ENCODE measurements around the gene EXOC4.

Gene EXOC4

DNA sequence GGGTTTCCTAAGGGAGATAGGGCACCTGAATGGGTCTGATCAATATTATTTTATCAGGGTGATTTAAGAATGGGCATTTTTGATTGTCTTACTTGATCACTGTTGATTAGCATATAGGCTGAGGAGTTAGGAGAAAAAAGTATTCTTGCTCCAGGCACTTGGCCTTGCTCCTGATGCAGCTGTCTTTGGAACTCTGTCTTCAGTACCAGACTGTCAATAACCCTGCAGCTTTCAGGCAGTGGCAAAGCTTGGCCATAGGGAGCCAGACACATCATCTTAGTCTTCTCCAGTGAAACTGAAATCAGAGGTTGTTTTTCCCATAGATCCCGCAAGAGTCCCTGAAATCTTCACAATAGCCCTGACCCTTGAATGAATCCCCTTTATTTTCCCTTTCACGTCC is 47.2 kb downstream of the EXOC4 start:
- H3K4me2 ChIP-seq (ENCODE audit: low read length) = no peak overlapping the region
- H3F3A ChIP-seq (ENCODE audit: control insufficient read depth, insufficient read depth) = no peaks in the 10 kb centered on the region
- TF ChIP-seq EZH2phosphoT487 (IDR thresholded peaks at IDR 0.05; ENCODE audit: borderline replicate concordance, low read length) = no peak
- TF ChIP-seq, protein P1, sequence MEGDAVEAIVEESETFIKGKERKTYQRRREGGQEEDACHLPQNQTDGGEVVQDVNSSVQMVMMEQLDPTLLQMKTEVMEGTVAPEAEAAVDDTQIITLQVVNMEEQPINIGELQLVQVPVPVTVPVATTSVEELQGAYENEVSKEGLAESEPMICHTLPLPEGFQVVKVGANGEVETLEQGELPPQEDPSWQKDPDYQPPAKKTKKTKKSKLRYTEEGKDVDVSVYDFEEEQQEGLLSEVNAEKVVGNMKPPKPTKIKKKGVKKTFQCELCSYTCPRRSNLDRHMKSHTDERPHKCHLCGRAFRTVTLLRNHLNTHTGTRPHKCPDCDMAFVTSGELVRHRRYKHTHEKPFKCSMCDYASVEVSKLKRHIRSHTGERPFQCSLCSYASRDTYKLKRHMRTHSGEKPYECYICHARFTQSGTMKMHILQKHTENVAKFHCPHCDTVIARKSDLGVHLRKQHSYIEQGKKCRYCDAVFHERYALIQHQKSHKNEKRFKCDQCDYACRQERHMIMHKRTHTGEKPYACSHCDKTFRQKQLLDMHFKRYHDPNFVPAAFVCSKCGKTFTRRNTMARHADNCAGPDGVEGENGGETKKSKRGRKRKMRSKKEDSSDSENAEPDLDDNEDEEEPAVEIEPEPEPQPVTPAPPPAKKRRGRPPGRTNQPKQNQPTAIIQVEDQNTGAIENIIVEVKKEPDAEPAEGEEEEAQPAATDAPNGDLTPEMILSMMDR (IDR thresholded peaks at IDR 0.05; ENCODE audit: low read depth, low read length, poor library complexity, severe bottlenecking) = no peak
- H3K79me2 ChIP-seq (ENCODE audit: control insufficient read depth, low read length) = peaks cover 11% of the 10 kb centered on the region
- no peaks in the 10 kb centered on the region for H3K9me3 ChIP-seq (ENCODE audit: control insufficient read depth, insufficient read depth, low read length)
- no peaks in the 10 kb centered on the region for H3K27me3 ChIP-seq (ENCODE audit: control insufficient read depth, low read length)
- peaks cover 4% of the 10 kb centered on the region; the same call in 1 of the 2 replicates for H3K36me3 ChIP-seq (ENCODE audit: control insufficient read depth, low read length)
- no peaks in the 10 kb centered on the region for H4K20me1 ChIP-seq (ENCODE audit: control insufficient read depth, insufficient read depth, low read depth, low read length)
- no peaks in the 10 kb centered on the region for H3K4me1 ChIP-seq (ENCODE audit: control insufficient read depth, low read length)
- no peaks in the 10 kb centered on the region for H3K9me2 ChIP-seq (replicated peaks; ENCODE audit: control insufficient read depth, low read length)
- no peak overlapping the region for H3K27ac ChIP-seq (ENCODE audit: low read depth, low read length)
- H3K4me3 ChIP-seq (ENCODE audit: low read length) = no peak overlapping the region

DNA sequence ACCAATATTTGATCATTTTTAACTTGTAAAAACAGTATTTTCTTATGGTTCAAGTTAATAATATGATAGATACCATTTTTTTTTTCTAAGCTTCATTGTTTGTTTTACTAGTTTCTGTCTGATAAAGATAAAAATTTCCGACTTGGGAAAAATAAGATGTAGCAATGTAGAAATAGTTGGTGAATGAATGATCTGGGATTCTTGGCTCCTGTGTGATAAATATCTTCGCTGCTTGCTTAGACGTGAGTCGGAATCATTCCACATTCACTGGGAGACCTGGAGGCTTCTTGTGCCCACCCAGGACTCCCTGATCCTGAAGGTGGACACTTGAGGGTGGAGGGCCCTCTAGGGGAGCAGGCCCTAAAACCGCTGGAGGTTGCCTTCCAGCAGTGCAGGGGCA is 47.9 kb downstream of the EXOC4 start:
- H3K79me2 ChIP-seq (ENCODE audit: control insufficient read depth, low read length) = peaks cover 11% of the 10 kb centered on the region
- H4K20me1 ChIP-seq (ENCODE audit: control insufficient read depth, insufficient read depth, low read depth, low read length) = no peaks in the 10 kb centered on the region
- no peaks in the 10 kb centered on the region for H3K9me3 ChIP-seq (ENCODE audit: control insufficient read depth, insufficient read depth, low read length)
- H3K9me2 ChIP-seq (replicated peaks; ENCODE audit: control insufficient read depth, low read length) = no peaks in the 10 kb centered on the region
- no peaks in the 10 kb centered on the region for H3K4me1 ChIP-seq (ENCODE audit: control insufficient read depth, low read length)
- H3K36me3 ChIP-seq (ENCODE audit: control insufficient read depth, low read length) = peaks cover 5% of the 10 kb centered on the region
- no peaks in the 10 kb centered on the region for H3K27me3 ChIP-seq (ENCODE audit: control insufficient read depth, low read length)
- no peaks in the 10 kb centered on the region for H3F3A ChIP-seq (ENCODE audit: control insufficient read depth, insufficient read depth)
- H3K4me2 ChIP-seq (ENCODE audit: low read length) = no peak overlapping the region
- no peak overlapping the region for H3K27ac ChIP-seq (ENCODE audit: low read depth, low read length)
- TF ChIP-seq, protein P1 (IDR thresholded peaks at IDR 0.05; ENCODE audit: low read depth, low read length, poor library complexity, severe bottlenecking) = no peak
- no peak overlapping the region for H3K4me3 ChIP-seq (ENCODE audit: low read length)

DNA sequence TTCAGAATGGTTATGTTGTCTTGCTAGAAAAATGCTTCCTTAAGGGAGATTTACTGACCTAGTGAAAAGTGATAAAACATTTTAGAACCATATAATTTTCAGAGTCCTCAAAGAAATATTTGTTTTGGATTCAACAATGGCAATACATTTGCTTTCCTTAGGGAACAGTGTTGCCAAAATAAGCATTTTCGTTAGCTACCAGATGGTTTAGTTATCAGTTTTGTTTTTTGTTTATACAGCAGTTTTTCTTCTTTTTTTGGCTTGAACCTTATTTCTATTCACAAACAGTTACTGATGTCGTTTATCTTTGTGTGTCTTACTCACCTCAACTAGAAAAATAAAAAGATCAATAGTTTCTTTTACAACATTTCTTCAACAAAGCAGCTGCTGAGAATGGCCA is 48.6 kb downstream of the EXOC4 start:
- no peaks in the 10 kb centered on the region for H3K9me3 ChIP-seq (ENCODE audit: control insufficient read depth, insufficient read depth, low read length)
- no peaks in the 10 kb centered on the region for H3F3A ChIP-seq (ENCODE audit: control insufficient read depth, insufficient read depth)
- no peak overlapping the region for H3K27ac ChIP-seq (ENCODE audit: low read depth, low read length)
- no peaks in the 10 kb centered on the region for H3K27me3 ChIP-seq (ENCODE audit: control insufficient read depth, low read length)
- H3K4me3 ChIP-seq (ENCODE audit: low read length) = no peak overlapping the region
- H3K79me2 ChIP-seq (ENCODE audit: control insufficient read depth, low read length) = peaks cover 11% of the 10 kb centered on the region
- H3K9me2 ChIP-seq (replicated peaks; ENCODE audit: control insufficient read depth, low read length) = no peaks in the 10 kb centered on the region
- no peak overlapping the region for H3K4me2 ChIP-seq (ENCODE audit: low read length)
- peaks cover 11% of the 10 kb centered on the region for H3K36me3 ChIP-seq (ENCODE audit: control insufficient read depth, low read length)
- no peaks in the 10 kb centered on the region for H4K20me1 ChIP-seq (ENCODE audit: control insufficient read depth, insufficient read depth, low read depth, low read length)
- no peaks in the 10 kb centered on the region for H3K4me1 ChIP-seq (ENCODE audit: control insufficient read depth, low read length)
- TF ChIP-seq, protein P1 (IDR thresholded peaks at IDR 0.05; ENCODE audit: low read depth, low read length, poor library complexity, severe bottlenecking) = no peak
- no peak for TF ChIP-seq EZH2phosphoT487 (IDR thresholded peaks at IDR 0.05; ENCODE audit: borderline replicate concordance, low read length)

DNA sequence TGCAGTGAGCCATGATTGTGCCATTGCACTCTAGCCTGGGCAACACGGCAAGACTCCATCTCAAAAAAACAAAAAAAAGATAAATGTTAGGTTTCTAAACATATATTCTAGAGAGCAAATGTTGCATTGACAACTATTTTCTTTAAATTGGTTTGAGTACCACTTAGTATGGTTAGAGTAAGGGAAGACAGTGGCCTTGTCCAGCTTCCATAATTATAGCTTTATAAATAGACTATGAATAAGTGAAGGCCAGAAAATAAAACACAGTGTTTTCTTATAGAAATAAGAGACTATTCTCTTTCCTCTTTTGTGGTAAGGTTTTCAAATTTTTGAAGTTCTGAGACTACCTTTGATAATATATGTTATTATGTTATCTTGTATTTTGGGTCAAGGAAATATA is 50.5 kb downstream of the EXOC4 start:
- no peaks in the 10 kb centered on the region for H3K4me1 ChIP-seq (ENCODE audit: control insufficient read depth, low read length)
- no peaks in the 10 kb centered on the region for H4K20me1 ChIP-seq (ENCODE audit: control insufficient read depth, insufficient read depth, low read depth, low read length)
- no peak overlapping the region for H3K4me2 ChIP-seq (ENCODE audit: low read length)
- no peak overlapping the region for H3K27ac ChIP-seq (ENCODE audit: low read depth, low read length)
- no peak overlapping the region for H3K4me3 ChIP-seq (ENCODE audit: low read length)
- H3K9me2 ChIP-seq (replicated peaks; ENCODE audit: control insufficient read depth, low read length) = no peaks in the 10 kb centered on the region
- H3K79me2 ChIP-seq (ENCODE audit: control insufficient read depth, low read length) = peaks cover 2% of the 10 kb centered on the region; the same call in 1 of the 2 replicates
- no peaks in the 10 kb centered on the region for H3F3A ChIP-seq (ENCODE audit: control insufficient read depth, insufficient read depth)
- H3K27me3 ChIP-seq (ENCODE audit: control insufficient read depth, low read length) = no peaks in the 10 kb centered on the region
- TF ChIP-seq, protein P1 (IDR thresholded peaks at IDR 0.05; ENCODE audit: low read depth, low read length, poor library complexity, severe bottlenecking) = no peak
- TF ChIP-seq EZH2phosphoT487 (IDR thresholded peaks at IDR 0.05; ENCODE audit: borderline replicate concordance, low read length) = no peak
- H3K36me3 ChIP-seq (ENCODE audit: control insufficient read depth, low read length) = peaks cover 31% of the 10 kb centered on the region
- H3K9me3 ChIP-seq (ENCODE audit: control insufficient read depth, insufficient read depth, low read length) = no peaks in the 10 kb centered on the region

Measured in DOHH2 (cell line).